ENCODE measurements around the gene CD151.

Gene CD151

DNA sequence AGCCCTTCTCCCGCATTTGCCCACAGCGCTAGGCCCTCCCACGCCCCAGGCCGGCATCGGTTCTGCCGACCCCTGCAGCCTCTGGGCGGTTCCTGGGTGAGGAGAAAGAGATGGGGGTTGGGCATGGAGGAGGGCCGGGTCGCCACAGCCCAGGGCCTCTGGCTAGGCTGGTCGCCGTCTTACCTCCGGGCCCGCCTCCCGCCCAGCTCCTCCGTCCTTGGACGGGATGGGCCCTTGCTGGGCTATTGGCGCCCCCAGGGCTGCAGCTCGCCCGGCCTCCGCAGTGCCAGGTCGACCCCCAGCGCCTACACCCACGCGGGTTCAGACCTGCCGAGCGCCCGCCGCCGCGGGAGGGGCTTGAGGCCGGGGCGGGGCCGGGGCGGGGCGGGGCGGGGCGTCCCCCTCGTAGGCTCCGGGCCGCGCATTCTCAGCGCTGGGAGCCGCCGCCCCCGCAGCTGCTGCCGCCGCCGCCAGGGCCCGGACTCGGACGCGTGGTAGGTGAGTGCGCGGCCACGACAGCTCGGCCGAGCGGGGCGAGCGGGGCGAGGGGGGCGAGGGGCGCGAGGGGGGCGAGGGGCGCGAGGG lies at the start of gene CD151:
CD151 (plus strand) TSS at position 424 of the 585 bp plus-strand sequence. CDS start 3,118 bp downstream, outside the sequence.
- DNase-seq (ENCODE audit: low read depth), result no peak
- peak within 1 kb of the TSS; percentile 51 for H3K4me3 ChIP-seq (ENCODE audit: control insufficient read depth, low read depth, low read length)
- TF ChIP-seq CTCF (conservative IDR thresholded peaks at IDR 0.05; ENCODE audit: control insufficient read depth, insufficient read depth, low read depth, low read length), result no peak

DNA sequence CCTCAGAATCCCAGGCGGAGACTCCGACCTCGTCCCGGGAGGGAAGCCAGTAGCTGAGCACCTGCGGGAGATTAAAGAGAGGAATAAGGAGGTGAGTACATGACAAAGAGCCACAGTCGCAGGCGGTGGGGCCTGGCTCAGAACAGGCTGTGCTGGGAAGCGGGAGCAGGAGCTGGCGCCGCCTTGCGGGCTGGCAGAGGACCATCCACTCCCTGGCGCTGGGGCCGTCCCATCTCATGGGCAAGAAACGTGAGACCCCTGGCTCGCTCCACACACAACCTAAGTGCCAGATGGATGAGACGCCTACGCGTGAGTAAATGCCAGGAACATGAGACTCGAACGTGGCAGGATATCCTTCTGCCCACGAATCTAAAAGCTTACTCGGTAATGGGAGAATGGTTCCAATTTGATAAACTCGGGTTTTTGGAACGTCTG lies 49.2 kb upstream of the CD151 start:
- DNase-seq (ENCODE audit: low read depth), result peak; percentile 94
- no peak overlapping the region for H3K4me3 ChIP-seq (ENCODE audit: control insufficient read depth, low read depth, low read length)
- peak; percentile 80 for TF ChIP-seq CTCF (conservative IDR thresholded peaks at IDR 0.05; ENCODE audit: control insufficient read depth, insufficient read depth, low read depth, low read length)

DNA sequence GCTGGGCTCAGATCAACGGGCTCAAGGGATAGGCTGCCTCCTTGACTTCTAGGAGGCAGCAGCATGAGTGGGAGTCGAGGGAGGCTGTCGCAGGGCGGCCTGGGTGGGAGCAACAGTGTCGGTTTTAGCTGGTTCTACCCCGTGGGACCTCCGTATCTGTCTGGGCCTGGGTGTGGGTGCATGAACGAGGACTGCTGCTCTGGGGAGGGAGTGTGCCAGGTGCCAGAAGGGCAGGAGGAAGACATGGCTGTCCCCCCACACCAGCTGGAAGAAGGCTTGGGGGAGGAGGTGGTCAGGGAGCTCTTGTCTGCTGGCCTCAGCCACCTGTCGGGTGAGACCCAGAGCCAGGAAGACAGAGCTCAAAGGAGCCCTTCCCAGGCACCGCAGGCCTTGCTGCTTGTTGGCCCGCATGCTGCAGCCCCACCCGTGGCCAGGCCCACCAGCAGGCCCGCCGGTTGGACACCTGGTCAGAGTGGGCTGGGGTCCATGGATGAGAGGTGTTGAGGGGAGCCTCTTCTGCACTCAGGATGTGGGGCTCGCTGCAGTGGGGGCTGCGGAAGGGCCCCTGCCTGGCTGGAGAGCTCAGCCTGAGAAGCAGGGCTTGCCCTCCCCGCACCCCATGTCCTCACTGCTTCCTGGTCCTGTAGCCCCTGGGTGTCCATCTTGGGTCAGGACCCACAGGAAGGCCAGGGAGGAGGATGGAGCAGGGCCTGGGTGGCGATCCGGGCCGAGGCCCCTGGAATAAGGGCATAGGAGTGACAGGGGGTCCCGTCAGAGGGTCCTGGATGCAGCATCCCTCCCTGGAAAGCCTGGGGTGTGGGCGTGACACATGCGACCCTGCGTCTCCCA lies 46.3 kb upstream of the CD151 start:
- no peak for DNase-seq (ENCODE audit: low read depth)
- no peak overlapping the region for H3K4me3 ChIP-seq (ENCODE audit: control insufficient read depth, low read depth, low read length)

DNA sequence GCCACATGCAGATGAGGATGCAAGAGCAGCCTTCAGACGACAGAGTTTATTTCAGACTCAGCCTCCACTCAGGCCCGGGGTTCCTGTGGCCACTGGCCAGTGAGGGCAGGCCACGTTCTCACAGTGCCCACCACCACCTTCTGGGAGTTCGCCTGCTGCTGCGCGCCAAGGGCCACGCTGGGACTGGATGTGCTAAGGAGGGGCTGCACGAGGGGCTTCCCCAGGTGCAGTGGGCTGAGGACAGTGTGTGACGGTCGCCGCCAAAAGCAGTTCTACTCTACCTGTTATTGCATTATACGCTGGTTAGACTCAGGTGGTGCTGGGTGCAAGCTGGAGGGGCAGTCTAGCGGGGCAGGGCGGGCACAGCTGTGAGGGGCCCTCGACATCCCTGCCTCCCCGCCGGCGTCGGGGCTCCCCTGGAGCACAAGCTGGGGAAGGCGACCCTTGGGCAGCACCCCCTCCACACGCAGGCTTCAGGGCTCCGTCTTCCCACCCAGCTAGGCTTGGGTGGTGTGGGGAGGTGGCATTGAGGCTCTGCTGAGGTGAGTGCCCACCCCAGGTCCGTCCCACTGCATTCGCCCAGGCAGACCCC lies 45.6 kb upstream of the CD151 start:
- DNase-seq (ENCODE audit: low read depth), result no peak
- no peak overlapping the region for H3K4me3 ChIP-seq (ENCODE audit: control insufficient read depth, low read depth, low read length)
- TF ChIP-seq CTCF (conservative IDR thresholded peaks at IDR 0.05; ENCODE audit: control insufficient read depth, insufficient read depth, low read depth, low read length), result no peak

More for the DNA sequence above, 46.3 kb upstream of the CD151 start:
- TF ChIP-seq CTCF (conservative IDR thresholded peaks at IDR 0.05; ENCODE audit: control insufficient read depth, insufficient read depth, low read depth, low read length), result no peak

DNA sequence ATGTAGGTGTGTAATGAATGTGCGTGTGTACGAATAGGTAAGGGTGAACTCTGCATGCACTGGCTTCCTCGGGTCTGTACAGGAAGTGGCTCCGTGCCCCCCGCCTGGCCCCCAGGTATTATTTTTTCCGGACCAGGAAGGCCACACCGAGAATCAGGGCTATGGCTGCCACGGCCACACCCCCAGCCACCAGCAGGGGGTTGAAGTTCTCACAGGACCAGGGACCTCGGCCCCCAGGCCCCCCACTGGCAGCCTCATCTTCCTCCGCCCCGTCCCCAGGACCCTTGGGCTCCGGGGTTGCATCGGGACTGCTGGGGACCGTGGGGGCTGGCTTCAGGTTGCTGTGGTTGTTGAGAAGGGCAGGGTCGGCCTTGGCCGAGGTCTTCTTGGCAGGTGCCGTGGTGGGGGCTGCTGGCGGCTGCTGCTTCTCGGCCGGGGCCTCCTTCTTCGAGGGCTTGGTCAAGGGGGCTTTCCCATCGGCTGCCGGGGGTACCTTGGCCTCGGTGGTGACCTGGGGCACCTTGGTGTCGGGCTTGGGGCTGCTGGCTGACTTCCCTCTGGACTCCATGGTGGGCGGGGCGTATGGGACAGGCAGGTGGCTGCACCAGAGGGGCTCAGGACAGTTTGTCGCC lies 44.6 kb upstream of the CD151 start:
- TF ChIP-seq CTCF (conservative IDR thresholded peaks at IDR 0.05; ENCODE audit: control insufficient read depth, insufficient read depth, low read depth, low read length), result no peak
- H3K4me3 ChIP-seq (ENCODE audit: control insufficient read depth, low read depth, low read length), result no peak overlapping the region
- DNase-seq (ENCODE audit: low read depth), result no peak
